Measurements from ENCODE around the gene NCBP3.
"Not testable (repeated sequence)": the region's sequence is repeated elsewhere in the genome, so short reads cannot be mapped to it uniquely, and the experiment has no call there.

Gene NCBP3

DNA sequence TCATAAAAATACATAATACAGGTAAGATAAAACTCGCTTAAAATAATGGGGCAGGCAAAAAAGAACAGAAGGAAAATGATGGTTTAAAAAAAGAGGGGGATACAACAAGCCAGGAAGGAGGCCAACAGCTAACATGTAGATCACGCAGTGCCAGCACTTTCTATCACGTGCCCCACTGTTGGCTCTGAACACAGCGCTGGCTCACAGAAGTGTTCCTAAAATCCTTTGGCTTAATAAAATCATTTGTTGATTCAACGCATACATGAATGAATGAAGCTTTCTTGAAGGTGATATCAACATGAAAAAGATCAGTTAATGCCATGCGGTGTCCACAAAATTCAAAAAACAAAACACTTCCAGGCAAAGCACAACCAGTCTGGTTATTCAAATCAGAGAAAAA, 53.6 kb downstream of the NCBP3 start:
- DNase-seq (ENCODE audit: low spot score) = no peak

DNA sequence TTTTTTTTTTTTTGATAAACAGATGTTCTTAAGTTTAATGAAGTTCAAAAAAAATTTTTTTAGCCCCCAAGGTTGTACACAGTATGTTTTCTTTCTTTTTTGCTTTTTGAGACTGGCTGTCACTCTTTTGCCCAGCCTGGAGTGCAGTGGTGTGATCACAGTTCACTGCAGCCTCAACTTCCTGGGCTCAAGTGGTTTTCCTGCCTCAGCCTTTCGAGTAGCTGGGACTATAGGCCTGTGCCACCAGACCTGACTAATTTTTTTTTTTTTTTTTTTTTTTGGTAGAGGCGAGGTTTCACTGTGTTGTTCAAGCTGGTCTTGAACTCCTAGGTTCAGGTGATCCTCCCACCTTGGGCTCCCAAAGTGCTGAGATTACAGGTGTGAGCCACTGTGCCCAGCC, 57.8 kb downstream of the NCBP3 start:
- DNase-seq (ENCODE audit: low spot score) = no peak

DNA sequence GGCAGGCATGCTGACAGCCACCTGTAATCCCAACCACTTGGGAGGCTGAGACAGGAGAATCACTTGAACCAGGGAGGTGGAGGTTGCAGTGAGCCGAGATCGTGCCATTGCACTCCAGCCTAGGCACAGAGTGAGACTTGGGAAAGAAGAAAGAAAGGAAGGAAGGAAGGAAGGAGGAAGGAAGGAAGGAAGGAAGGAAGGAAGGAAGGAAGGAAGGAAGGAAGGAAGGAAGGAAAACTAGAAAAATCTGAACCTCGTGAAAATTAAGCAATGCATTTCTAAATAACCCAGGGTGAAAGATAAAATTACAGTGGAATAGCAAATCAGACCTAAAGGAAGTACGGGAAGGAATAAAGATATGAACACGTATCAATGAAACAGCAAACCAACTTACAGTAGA, 60.7 kb downstream of the NCBP3 start:
- not testable (repeated sequence) for DNase-seq (ENCODE audit: low spot score)

DNA sequence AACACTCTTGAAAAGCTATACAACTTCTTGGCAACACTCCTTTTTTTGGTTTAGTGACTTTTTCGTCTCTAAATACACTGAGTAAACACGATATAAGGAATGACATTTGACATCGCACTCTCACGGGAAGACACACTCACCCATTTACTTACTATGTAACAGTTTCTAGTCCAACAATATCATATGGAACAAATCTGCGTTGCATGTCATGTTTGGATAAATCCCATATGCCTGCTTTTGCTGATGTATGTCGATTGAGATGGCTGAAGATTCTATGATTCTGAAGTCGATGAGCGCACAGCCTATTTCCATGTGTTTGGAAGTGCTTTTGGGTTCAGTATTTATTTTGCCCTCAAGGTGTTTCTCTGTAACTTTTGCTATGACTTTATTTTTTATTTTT, 63.3 kb downstream of the NCBP3 start:
- no peak for DNase-seq (ENCODE audit: low spot score)

DNA sequence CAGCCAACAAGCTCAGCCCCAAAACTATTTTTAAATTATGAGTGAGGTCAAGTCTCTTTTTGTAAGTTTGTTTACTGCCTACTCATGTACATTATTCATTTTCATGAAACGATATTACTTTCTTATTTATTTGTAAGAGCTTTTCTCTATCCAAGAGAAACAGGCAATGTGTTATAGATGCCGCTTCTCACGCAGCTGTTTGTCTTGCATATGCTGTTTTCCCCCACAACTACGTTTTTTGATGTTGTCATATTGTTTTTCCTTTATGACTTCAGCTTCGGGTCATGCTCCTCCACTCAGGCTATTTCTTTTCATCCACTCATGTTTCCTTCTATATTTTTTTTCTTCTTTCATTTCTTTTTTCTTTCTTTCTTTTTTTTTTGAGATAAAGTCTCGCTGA, 65.1 kb downstream of the NCBP3 start:
- DNase-seq (ENCODE audit: low spot score) = no peak

DNA sequence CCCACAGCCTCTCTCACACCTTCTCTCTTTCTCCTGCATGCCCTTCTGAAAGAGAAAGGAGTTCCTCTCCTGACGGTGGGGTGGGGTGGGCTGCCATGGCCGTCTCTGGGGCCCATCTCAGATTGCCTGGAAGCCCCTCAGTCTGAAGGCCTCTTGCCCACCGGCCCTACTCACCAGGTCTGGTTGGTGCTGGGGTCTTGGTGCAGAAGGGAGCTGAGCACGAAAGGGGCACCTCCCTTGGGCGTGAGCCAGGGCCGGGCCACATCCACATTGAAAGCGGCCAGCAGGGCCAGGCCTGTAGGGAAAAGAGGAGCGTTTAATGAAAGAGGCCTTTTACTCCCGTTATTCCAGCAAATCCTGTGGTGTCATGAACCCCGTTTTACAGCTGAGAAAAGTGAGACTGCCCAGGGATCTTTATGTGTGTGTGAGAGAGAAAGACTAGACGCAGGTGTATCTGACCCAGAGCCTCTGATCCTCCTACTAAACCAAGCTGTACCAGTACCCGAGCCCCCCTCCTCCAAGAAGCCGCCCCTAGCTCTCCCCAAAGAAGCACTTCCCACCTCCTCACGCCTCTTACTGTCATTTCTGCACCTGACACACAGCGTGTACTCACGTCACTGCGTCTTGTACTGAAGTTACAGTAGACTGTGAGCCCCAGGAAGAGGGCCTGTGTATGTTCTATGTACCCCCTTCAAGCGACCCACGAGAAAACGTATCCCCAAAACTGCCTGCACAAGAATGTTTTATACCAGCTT, 68.5 kb downstream of the NCBP3 start:
- DNase-seq (ENCODE audit: low spot score) = no peak

DNA sequence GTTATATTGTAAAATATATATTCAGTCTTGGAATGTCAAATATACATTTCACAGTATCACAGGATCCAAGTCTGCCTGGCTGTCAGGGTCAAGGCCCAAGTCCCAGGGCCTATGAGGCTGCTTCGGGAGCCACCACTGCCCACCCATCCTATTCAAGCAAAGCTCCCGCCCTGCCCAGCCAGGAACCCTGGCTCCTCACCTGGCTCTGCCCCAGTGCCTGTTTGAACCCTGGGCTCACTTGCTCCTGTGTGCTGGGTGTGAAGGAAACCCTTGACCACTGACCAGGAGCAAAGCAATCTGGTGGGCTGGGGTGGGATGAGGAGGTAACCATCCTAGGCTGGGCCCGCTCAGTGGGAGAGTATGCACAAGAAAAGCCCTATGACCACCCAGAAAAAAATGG, 72.1 kb downstream of the NCBP3 start:
- DNase-seq (ENCODE audit: low spot score) = no peak

DNA sequence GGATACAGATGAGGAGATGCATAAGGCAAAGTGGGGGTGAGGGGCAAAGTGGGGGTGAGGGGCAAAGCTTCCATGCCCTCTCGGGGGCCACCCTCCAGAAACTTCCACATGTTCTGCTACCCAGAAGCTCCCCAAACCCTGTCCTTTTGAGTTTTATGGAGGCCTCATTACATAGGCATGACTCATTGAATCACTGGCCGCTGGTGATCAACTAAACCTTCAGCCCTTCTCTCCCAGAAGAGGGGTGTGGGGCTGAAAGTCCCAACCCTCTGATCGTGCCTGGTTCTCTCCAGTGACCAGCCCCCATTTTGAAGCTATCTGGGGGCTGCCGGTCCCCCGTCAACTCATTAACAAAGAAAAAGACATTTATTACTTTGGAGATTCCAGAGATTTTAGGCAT, 72.5 kb downstream of the NCBP3 start:
- no peak for DNase-seq (ENCODE audit: low spot score)

DNA sequence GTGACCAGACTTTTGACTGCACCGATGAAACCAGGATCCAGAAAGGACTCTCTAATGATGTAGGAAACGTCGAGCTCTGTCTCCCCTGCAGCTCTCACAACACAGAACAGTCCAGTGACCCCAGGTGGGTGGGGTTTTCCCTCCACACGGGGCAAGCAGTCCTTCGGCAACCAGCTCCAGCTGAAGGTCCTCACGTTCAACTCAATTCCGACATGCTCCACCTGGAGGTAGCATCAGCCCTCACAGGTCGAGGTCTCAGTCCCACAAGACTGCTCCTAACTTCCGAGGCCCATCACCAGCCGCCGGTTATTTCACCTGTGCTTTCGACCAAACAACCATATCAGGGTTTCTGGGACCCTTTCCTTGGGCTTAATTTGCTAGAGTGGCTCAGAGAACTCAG, 73.3 kb downstream of the NCBP3 start:
- no peak for DNase-seq (ENCODE audit: low spot score)

DNA sequence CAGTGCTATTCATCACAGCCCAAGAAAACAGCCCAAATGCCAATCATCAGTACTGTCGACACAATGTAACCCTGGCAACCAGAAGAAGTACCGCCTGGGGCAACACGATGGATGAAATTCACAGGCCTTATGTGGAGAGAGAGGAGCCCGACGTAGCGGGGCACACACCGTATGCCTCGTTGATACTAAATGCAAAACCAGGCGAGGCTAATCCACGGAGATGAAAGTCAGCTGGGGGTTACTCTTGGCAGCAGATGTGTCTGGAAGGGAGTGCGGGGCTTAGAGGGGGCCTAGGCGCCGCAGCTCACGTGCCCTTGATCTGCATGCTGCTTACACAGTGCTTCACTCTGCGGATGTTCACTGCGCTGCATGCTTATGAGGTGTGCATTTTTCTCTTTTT, 74.9 kb downstream of the NCBP3 start:
- no peak for DNase-seq (ENCODE audit: low spot score)

DNA sequence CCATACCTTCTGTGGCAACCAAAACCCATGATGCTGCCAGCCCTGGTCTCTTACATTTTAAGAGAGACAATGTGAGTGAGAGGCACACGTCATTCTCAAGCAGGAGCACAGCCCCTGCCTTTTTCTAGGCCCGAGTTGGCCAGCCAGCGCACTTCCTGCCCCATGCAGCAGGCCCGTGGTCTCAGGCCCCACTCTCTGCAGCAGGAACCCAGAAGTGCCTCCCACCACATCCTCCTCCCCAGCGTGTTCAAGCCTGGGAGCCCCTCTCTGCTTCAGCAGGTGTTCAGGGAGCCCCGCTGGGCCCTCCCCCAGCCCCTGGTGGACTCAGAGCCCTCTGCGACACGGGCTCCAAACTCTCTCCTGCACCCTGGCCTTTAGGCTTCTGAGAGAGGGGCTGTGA, 75.6 kb downstream of the NCBP3 start:
- no peak for DNase-seq (ENCODE audit: low spot score)

DNA sequence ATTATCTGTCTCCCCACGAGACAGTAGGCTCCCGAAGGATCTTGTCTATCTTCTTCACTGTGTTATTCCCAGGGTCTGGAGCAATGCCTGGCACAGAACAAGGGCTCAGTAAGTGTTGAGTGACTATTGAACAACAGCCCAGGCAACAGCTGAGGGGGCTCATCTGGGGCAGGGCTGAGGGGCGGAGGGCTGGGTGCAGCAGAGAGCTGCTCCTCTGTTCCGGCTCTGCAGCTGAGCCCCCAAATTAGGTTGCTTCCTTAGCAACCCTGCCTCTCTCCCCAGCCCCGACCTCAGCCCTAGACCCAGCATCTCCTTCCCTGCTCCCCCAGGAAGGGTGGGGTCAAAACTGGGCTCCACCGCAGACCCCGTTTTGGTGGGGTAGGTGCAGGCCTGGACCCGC, 77.3 kb downstream of the NCBP3 start:
- no peak for DNase-seq (ENCODE audit: low spot score)

DNA sequence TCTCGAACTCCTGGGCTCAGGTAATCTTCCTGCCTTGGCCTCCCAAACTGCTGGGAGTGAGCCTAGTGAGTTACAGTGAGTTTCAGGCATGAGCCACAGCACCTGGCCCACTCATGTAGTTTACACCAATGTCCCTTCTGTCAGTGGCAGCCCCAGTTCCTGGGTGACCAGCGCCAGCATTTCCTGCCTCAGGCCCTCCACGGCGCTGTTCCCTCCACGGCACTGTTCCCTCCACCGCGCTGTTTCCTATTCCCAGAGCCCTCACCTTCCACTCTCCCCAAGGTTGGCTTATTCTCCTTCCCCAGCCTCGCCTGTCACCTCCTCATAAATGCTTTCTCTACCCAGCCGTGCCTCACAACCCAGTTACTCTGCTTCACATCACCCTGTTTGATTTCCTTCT, 77.7 kb downstream of the NCBP3 start:
- DNase-seq (ENCODE audit: low spot score) = no peak

DNA sequence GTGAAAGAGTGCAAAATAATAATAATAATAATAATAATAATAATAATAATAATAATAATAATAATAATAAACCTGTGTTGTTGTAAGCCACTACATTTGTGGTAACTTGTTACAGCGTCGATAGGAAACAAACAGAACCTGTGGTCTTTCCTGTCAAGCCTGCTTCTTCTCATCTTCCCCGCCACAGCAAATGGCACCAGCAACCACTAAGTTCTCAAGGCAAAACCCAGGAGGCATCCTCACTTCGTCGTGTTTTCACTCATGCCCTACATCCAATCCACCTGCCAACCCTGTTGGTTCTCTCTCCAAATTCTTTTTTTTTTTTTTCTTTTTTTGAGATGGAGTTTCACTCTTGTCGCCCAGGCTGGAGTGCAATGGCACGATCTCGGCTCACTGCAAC, 79.3 kb downstream of the NCBP3 start:
- DNase-seq (ENCODE audit: low spot score) = no peak

DNA sequence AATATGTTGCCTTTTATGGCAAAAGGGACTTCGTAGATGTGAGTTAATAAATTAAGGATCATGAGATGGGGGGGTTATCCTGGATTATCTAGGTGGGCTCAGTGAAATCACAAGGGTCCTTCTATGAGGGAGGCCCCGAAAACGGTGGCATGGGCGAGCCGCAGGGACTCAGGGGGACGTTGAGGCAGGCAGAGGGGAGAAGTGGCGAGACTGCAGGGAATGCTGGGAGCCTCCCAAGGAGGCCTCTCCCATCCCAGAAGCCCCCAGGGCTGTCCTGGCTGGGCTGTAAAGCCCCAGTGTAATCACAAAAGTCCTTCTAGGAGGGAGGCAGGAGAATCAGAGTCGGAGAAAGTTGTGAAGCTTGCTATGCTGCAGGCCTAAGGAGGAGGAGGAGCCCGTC, 80.1 kb downstream of the NCBP3 start:
- DNase-seq (ENCODE audit: low spot score) = no peak

DNA sequence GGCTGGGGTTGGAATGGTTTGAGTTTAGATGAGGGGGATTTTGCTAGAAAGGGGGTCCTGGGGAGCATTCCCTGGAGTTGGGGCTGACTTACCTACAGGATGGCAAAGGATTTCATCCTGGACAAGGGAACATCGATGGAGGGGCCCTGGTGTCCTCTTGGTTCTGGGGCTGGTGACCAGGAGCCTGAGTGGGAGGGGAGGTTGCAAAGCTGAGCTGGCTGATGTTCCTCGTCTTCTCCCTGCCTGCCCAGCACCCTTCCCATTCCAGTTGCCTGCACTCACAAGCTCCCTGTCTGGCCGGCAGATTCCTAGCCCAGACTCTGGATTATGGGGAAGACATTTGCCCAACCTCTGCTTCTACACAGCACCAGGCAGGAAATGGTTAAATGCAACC, 82.3 kb downstream of the NCBP3 start:
- no peak for DNase-seq (ENCODE audit: low spot score)

DNA sequence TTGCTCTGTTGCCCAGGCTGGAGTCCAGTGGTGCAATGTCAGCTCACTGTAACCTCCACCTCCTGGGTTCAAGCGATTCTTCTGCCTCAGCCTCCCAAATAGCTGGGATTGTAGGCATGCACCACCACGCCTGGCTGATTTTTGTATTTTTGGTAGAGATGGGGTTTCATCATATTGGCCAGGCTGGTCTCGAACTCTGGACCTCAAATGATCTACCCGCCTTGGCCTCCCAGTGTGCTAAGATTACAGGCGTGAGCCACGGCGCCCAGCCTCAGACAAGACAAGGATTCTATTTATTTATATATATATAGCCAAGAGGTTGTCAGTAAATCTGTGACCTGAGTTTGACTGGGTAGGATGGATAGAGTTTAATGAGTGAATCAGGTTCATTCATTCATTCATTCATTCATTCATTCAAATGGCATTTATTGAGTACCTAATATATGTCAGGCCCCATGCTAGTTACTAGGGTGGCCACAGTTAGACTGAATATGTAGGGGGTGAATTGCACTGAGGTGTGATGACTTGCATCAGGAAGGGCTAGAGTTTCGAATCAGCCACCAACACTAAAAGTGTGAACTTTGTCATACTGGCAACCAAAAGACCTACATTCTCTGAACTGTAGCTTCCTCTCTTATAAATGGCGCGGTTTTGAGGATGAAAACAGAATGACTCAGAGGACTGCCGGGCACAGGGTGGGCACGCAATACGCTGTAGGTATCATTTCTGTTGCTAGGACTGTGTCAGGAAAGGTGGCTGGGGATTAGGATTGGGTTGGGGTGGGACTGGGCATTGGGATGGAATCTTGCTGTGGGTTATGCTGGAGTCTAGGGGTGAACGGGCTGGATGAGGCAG, 82.9 kb downstream of the NCBP3 start:
- DNase-seq (ENCODE audit: low spot score) = no peak

DNA sequence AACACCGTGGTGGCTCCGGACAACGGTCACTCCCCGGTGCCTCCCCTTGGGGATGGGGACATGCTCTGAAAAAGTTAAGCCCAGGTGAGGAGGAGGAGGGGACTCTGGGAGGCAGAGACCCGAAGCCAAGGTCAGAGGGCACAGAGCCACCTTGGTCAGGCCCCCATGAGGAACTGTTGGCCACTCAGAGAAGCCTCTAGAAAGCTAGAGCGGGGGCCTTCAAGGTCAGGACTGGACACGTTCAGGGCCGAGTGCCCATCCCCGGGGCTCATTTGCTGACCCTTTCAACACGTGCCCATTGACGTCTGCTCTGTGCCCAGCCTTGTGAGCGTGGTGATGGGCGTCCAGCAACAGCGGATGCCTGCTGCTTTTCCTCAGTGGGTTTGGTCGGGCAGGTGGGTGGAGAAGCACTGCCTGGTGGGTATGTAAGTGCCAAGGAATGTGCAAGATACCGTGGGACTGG, 84.1 kb downstream of the NCBP3 start:
- DNase-seq (ENCODE audit: low spot score) = no peak

DNA sequence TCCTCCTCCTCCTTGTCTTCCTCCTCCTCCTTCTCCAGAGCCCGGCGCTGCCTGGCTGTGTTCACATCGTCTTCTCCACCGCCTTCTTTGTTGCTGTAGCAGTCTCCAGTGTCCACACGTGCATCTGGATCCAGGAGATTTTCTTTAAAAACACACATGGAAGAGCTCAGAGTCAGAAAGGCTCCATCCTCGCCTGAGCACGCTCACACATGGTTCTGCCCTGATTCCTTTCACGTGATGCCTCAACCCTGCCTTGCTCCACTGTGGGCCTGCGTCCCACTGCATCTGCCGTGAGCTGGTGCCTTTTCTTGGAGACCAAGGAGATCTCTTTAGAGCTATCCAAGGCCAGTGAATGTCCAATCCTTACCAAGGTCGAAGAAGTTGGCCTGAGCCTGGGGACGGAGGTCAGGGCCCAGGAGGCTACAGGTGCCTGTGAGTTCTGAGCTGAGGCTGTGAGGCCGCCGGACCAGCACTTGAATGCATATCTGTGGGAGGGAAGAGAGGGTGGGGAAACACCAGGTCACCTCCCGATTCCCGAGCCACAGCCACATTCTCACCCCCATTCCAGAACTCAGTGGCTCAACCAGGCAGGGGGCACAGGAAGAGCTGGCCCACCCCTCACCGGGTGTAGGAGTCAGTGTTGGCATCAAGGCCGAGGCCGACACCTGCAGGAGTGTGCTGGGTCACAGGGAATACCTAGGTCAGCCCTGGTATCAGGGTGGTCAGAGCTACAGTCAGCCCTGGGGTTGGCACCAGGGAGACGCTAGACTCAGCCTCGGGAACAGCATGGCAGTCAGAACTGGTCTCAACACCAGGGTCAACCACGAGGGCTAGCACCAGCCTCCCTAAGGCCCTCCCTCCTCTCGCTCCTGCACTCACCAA, 84.8 kb downstream of the NCBP3 start:
- DNase-seq (ENCODE audit: low spot score) = no peak

DNA sequence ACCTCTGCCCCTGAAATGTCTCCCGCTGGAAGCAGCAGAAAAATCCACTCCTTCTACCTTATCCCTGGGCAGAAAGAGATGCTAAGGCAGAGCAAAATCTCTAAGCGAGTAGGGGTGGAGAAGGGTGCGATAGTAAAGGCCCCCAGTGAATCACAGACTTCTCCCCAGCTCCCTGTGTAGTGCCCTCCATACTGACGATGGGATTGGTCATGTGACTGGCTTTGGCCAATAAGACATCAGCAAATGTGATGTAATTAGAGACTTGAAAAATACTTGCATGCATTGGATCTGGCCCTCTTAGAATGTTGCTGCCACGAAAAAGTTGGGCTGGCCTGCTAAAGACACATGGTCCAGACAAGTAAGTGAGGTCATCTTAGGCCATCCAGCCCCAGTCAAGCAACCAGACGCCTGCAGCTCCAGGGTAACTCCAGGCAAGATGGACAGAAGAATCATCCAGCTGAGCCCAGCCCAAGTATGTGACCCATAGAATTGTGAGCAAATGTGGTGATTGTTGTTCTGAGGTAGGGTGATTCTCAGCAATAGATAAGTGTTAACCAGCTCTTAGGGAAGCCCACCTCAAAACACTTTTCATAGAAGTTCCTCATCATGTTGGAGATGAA, 86.3 kb downstream of the NCBP3 start:
- no peak for DNase-seq (ENCODE audit: low spot score)

DNA sequence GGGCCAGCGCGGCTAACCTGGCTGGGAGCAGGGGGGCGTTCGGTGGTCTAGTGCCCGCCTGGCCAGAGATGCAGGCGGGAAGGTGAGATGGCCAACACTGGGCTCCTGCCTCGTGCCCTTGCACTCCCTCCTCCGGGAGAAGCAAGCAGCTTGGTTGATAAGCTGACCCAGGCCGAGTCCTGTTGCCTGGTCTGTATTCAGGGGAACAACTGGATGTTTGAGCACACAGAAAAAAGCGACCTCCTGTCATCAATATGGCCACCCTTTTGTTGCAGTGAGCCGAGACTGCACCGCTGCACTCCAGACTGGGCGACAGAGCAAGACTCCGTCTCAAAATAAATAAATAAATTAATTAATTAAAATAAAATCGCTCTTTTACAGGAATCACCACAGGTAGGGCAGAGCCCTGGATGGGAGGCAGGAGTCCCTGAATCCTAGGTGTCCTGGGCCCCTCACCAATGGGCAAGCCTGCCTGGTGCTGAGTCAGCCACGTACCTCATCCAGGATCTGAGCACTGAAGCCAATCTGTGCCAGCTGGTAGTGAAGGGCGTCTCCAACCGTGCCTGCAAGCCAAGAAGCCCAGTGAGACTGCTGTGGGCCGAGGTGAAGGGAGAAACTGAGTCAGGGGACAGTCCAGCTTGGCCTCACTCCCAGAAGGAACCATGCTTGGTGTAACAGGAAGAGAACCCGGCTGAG, 90.6 kb downstream of the NCBP3 start:
- DNase-seq (ENCODE audit: low spot score) = no peak
